GM12872 (cell line): ENCODE results near the gene CHGA.

ENCODE experiments used
- CTCF ChIP-seq: IDR thresholded peaks from 3 replicates; pipeline ENCODE4 v1.5.1; 2011; ENCODE audit warnings: low read depth, mild to moderate bottlenecking, low read length, moderate library complexity; ENCODE audit not compliant: insufficient read depth

The CHGA gene

GRCh38 chr14:92884410-92884809 lies 38.5 kb upstream of the CHGA start:
- TF ChIP-seq CTCF, result no peak

- no peak for TF ChIP-seq CTCF
These were observed 37.5 kb upstream of the CHGA start for GRCh38 chr14:92885279-92886061.

DNA sequence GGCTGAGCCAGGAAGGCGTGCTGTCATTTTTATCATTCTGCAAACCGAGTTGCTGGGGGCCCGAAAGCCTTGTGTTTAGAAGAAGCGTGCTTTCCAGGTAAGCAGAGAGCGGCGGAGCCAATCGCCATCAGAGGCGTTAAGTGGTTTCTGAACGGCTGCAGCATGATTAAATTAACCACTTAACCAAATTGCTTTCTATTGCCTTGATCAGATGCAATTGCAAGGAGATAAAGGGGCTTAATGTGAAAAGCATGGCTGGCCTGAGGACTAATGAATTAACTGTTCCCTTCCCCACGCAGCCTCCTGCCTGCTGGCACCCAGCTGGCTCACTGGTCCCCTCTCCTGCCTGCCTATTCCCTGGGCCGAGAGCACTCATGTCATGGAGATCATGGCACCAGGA lies 36.6 kb upstream of the CHGA start:
- no peak for TF ChIP-seq CTCF

DNA sequence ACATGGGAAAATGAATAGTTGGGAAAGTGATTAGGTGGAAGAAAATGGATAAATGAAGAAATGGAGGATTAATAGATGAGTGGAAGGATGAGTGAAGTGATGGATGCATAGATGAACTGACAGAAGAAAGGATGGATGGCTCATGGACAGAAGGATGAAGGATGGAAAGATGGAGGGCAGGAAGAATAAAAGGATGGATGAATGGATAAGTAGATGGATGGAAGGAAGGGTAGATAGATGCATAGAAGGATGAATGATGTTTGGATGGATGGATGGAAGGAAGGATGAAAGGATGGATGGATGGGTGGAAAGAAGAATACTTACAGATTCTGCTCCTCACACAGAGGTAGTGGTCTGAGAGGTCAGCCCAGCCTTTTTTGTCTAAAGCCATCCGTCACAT lies 35.8 kb upstream of the CHGA start:
- no peak for TF ChIP-seq CTCF

DNA sequence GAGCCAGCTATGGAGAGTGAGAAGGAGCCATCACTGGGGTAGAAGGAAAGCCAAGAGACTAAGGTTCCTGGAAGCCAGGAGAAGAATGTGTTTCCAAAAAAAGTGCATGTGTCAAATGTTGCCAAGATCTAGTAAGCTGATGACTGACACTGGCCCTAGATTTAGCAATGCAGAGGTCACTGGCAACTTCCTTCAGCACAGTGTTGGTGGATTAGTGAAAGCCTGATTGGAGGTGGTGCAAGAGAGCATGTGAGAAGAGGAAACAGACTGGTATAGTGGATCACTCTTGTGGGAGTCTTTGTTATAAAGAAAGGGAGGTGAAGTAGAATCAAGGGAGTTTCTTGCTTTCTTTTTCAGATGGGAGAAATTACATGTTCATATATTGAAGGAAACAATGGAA lies 34.1 kb upstream of the CHGA start:
- TF ChIP-seq CTCF, result no peak

- no peak for TF ChIP-seq CTCF
These were observed 31.9 kb upstream of the CHGA start for GRCh38 chr14:92890830-92891588.

DNA sequence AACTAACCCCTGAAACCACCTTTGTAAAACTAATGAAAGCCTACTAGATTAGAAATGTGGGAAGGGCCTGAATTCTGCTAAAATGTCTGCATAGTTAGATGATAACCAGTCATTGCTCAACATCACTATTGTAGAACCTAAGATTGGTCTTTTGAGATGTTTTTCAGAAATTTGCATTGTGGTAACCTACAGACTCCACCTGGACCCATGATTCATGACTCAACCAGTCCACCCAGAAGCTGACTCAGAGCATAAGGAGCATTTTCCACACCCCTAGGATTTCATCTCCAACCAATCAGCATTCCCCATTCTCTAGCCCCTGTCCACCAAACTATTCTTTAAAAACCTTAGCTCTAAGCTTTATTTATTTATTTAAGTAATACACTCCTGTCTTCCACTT lies 30.4 kb upstream of the CHGA start:
- TF ChIP-seq CTCF, result no peak
